Peyer's patch (tissue), 4 donors: ENCODE results near the gene NUDCD3. TPM values are rescaled to one million over a fixed set of nuclear protein-coding genes. Genes with fewer than 3 reads are reported as not detected.

Experiments used
- DNase-seq, 3 donors: peaks; one replicate each; pipeline ENCODE4 v3.0.0-alpha.2; 2017 to 2019
- H3K27ac ChIP-seq, 4 donors: fragments of 200-600 bp; sonication (generic); one replicate each; pipeline ENCODE4 v1.5.1; 2016 to 2019
- H3K27me3 ChIP-seq, 2 donors: fragments of 200-600 bp; sonication (generic); one replicate each; pipeline ENCODE4 v1.5.1; 2019
- H3K36me3 ChIP-seq, 3 donors: fragments of 200-600 bp; sonication (generic); one replicate each; pipeline ENCODE4 v1.5.1; 2016 to 2019
- H3K4me1 ChIP-seq, 4 donors: fragments of 200-600 bp; sonication (generic); one replicate each; pipeline ENCODE4 v1.5.1; 2016 to 2019
- H3K4me3 ChIP-seq, 4 donors: fragments of 200-600 bp; sonication (generic); 1 replicate in 3 of 4; 2 replicates in 1 of 4; pipeline ENCODE4 v1.5.1; 2016 to 2019; ENCODE audit warnings: mild to moderate bottlenecking in 1 of 4
- H3K9me3 ChIP-seq, 4 donors: fragments of 200-600 bp; sonication (generic); one replicate each; pipeline ENCODE4 v1.5.1; 2016 to 2019; ENCODE audit warnings: mild to moderate bottlenecking in 1 of 4
- CTCF ChIP-seq, 6 experiments: fragments of 450-650 bp in 4 of 6; fragments of 200-600 bp in 2 of 6; sonication (generic) in 1 of 6; IDR thresholded peaks; one replicate each; pipeline ENCODE4 v1.5.1; 2017 to 2019; ENCODE audit warnings: antibody characterized with exemption in 6 of 6, mild to moderate bottlenecking in 3 of 6, moderate library complexity in 1 of 6
- POLR2A ChIP-seq, 2 donors: fragments of 450-650 bp; IDR thresholded peaks; one replicate each; pipeline ENCODE4 v1.5.1; 2017; ENCODE audit warnings: antibody characterized with exemption in 2 of 2, mild to moderate bottlenecking in 2 of 2, moderate library complexity in 2 of 2
- total RNA-seq, 4 donors: library from RNA; depleted of rRNA; stranded (reverse); fragments of >200 nt; gene quantifications; one replicate each; pipeline ENCODE4 v1.1.0, GENCODE V29; 2016

NUDCD3 gene
- total RNA-seq, 4 donors from 2014 or later, result 32.9 to 61.9 (median 44.1) TPM

GRCh38 chr7:44411306-44411705, 79.2 kb downstream of the NUDCD3 start:
- TF ChIP-seq POLR2A (IDR thresholded peaks at IDR 0.05), result no peak
- no peak for TF ChIP-seq CTCF (IDR thresholded peaks at IDR 0.05)
- Histone ChIP-seq H3K27me3 (no peaks in the 10 kb centered on the region), H3K4me3 (no peak overlapping the region)

GRCh38 chr7:44408596-44408995, 81.9 kb downstream of the NUDCD3 start:
- Histone ChIP-seq H3K27ac (no peak overlapping the region), H3K4me1 (no peaks in the 10 kb centered on the region), H3K4me3 (no peak overlapping the region), H3K36me3 (peaks cover 0 to 31% (median 0%) of the 10 kb centered on the region in 3 donors), H3K27me3 (no peaks in the 10 kb centered on the region), H3K9me3 (peaks cover 0 to 6% (median 0%) of the 10 kb centered on the region in 4 donors)
- DNase-seq, result no peak
- no peak for TF ChIP-seq POLR2A (IDR thresholded peaks at IDR 0.05)
- TF ChIP-seq CTCF (IDR thresholded peaks at IDR 0.05), result no peak

More at GRCh38 chr7:44411306-44411705, 79.2 kb downstream of the NUDCD3 start:
- Histone ChIP-seq H3K9me3 (peaks cover 0 to 6% (median 0%) of the 10 kb centered on the region in 4 donors), H3K4me1 (no peaks in the 10 kb centered on the region), H3K27ac (no peak overlapping the region), H3K36me3 (peaks cover 0 to 11% (median 0%) of the 10 kb centered on the region in 3 donors)
- no peak for DNase-seq

- peaks cover 0 to 55% (median 0%) of the 10 kb centered on the region in 3 donors for H3K36me3 ChIP-seq
- no peak for DNase-seq
- H3K27me3 ChIP-seq, result no peaks in the 10 kb centered on the region
- H3K4me3 ChIP-seq, result no peak overlapping the region
- H3K4me1 ChIP-seq, result no peaks in the 10 kb centered on the region
- no peak overlapping the region for H3K27ac ChIP-seq
- H3K9me3 ChIP-seq, result no peaks in the 10 kb centered on the region
- TF ChIP-seq POLR2A (IDR thresholded peaks at IDR 0.05), result no peak
- TF ChIP-seq CTCF (IDR thresholded peaks at IDR 0.05), result no peak
These were observed 86.7 kb downstream of the NUDCD3 start for GRCh38 chr7:44403775-44404174.

- Histone ChIP-seq H3K27ac (no peak overlapping the region), H3K4me1 (no peaks in the 10 kb centered on the region), H3K27me3 (no peaks in the 10 kb centered on the region), H3K36me3 (peaks cover 0 to 55% (median 0%) of the 10 kb centered on the region in 3 donors), H3K9me3 (no peaks in the 10 kb centered on the region), H3K4me3 (no peak overlapping the region)
- DNase-seq, result no peak
- TF ChIP-seq POLR2A (IDR thresholded peaks at IDR 0.05) (no peak), CTCF (IDR thresholded peaks at IDR 0.05) (no peak)
These were observed 87.2 kb downstream of the NUDCD3 start for GRCh38 chr7:44403176-44403759.

GRCh38 chr7:44402401-44403060, 87.9 kb downstream of the NUDCD3 start:
- no peaks in the 10 kb centered on the region for H3K9me3 ChIP-seq
- H3K36me3 ChIP-seq, result peaks cover 0 to 55% (median 0%) of the 10 kb centered on the region in 3 donors
- TF ChIP-seq POLR2A (IDR thresholded peaks at IDR 0.05), result no peak
- H3K4me3 ChIP-seq, result no peak overlapping the region
- no peak for DNase-seq
- no peaks in the 10 kb centered on the region for H3K27me3 ChIP-seq
- no peaks in the 10 kb centered on the region for H3K4me1 ChIP-seq
- no peak overlapping the region for H3K27ac ChIP-seq

GRCh38 chr7:44401692-44402091, 88.8 kb downstream of the NUDCD3 start:
- Histone ChIP-seq H3K27ac (no peak overlapping the region), H3K4me1 (no peaks in the 10 kb centered on the region), H3K4me3 (no peak overlapping the region), H3K36me3 (peaks cover 0 to 61% (median 0%) of the 10 kb centered on the region in 3 donors), H3K27me3 (no peaks in the 10 kb centered on the region), H3K9me3 (no peaks in the 10 kb centered on the region)
- TF ChIP-seq CTCF (IDR thresholded peaks at IDR 0.05) (no peak), POLR2A (IDR thresholded peaks at IDR 0.05) (no peak)
- DNase-seq, result no peak
